ENCODE data around the gene WHRN.

- TF ChIP-seq, protein P1, sequence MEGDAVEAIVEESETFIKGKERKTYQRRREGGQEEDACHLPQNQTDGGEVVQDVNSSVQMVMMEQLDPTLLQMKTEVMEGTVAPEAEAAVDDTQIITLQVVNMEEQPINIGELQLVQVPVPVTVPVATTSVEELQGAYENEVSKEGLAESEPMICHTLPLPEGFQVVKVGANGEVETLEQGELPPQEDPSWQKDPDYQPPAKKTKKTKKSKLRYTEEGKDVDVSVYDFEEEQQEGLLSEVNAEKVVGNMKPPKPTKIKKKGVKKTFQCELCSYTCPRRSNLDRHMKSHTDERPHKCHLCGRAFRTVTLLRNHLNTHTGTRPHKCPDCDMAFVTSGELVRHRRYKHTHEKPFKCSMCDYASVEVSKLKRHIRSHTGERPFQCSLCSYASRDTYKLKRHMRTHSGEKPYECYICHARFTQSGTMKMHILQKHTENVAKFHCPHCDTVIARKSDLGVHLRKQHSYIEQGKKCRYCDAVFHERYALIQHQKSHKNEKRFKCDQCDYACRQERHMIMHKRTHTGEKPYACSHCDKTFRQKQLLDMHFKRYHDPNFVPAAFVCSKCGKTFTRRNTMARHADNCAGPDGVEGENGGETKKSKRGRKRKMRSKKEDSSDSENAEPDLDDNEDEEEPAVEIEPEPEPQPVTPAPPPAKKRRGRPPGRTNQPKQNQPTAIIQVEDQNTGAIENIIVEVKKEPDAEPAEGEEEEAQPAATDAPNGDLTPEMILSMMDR (IDR thresholded peaks at IDR 0.05; ENCODE audit: poor library complexity, severe bottlenecking), result no peak
- TF ChIP-seq SMC3 (conservative IDR thresholded peaks at IDR 0.05; ENCODE audit: poor library complexity) (no peak), EZH2 (IDR thresholded peaks at IDR 0.05; ENCODE audit: borderline replicate concordance, insufficient read depth, low read length, poor library complexity, severe bottlenecking) (no peak), POLR2AphosphoS5 (IDR thresholded peaks at IDR 0.05) (no peak), TAF1 (IDR thresholded peaks at IDR 0.05; ENCODE audit: low read depth) (no peak)
- TF ChIP-seq, protein P2, sequence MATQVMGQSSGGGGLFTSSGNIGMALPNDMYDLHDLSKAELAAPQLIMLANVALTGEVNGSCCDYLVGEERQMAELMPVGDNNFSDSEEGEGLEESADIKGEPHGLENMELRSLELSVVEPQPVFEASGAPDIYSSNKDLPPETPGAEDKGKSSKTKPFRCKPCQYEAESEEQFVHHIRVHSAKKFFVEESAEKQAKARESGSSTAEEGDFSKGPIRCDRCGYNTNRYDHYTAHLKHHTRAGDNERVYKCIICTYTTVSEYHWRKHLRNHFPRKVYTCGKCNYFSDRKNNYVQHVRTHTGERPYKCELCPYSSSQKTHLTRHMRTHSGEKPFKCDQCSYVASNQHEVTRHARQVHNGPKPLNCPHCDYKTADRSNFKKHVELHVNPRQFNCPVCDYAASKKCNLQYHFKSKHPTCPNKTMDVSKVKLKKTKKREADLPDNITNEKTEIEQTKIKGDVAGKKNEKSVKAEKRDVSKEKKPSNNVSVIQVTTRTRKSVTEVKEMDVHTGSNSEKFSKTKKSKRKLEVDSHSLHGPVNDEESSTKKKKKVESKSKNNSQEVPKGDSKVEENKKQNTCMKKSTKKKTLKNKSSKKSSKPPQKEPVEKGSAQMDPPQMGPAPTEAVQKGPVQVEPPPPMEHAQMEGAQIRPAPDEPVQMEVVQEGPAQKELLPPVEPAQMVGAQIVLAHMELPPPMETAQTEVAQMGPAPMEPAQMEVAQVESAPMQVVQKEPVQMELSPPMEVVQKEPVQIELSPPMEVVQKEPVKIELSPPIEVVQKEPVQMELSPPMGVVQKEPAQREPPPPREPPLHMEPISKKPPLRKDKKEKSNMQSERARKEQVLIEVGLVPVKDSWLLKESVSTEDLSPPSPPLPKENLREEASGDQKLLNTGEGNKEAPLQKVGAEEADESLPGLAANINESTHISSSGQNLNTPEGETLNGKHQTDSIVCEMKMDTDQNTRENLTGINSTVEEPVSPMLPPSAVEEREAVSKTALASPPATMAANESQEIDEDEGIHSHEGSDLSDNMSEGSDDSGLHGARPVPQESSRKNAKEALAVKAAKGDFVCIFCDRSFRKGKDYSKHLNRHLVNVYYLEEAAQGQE (IDR thresholded peaks at IDR 0.05; ENCODE audit: borderline replicate concordance), result no peak
These were observed 55.1 kb downstream of the WHRN start for GRCh38 chr9:114450181-114450580.

Data from neural cell (in vitro differentiated cells).